Measurements from ENCODE around the gene MAJIN.

Gene MAJIN

DNA sequence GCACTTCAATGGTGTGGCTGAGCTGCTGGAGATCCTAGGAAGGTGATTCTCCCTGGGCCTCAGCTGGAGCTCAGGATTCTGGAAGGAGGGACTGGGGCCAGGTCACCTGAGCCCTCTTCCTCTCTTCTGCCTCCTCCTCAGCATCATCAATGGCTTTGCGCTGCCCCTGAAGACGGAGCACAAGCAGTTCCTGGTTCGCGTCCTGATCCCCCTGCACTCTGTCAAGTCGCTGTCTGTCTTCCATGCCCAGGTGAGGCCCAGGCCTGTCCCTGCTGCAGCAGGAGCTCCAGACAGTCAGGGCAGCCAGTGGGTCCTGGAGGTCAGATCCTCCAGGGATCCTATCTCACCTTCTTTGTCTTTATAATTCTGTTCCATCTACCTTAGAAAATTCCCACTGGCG, 41.6 kb downstream of the MAJIN start:
- no peak for DNase-seq

GRCh38 chr11:64929625-64930024, 42.3 kb downstream of the MAJIN start:
- DNase-seq, result no peak

DNA sequence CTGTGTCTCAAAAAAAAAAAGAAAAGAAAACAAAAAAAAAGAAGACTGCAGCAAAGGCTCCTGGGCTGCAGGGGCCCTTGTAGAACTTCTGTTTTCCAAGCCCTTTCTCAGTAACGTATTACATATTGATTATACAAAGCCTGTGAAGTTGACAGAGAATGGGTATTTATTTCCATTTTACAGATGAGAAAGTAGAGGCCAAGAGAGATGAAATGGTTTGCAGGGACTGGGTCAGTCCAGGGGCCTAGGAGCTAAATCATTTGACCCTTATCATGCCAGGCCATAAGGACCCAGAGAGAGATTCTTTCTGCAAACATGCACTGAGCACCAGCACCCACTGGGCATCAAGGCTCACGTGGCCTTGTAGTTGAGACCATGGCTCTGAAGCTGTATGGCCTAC, 43.0 kb downstream of the MAJIN start:
- no peak for DNase-seq

DNA sequence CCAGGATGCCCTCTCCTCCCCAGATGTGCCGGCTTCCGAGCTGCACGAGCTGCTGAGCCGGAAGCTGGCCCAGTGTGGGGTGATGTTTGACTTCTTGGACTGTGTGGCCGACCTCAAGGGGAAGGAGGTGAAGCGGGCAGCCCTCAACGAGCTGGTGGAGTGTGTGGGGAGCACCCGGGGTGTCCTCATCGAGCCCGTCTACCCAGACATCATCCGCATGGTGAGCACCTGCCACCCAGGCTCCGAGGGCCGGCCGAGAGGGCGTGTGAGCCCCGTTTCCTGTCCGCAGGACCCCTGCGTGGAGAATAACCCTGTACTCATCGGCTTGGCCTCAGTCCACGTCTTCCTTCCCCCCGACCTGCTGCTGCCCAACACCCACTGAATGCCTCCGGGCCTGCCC, 45.2 kb downstream of the MAJIN start:
- DNase-seq, result no peak

- DNase-seq, result no peak
Observed at GRCh38 chr11:64925536-64926436, 46.1 kb downstream of the MAJIN start.

- DNase-seq, result peak in 1 of 2 donors; percentile 22
Observed at GRCh38 chr11:64924910-64925284, 47.0 kb downstream of the MAJIN start.

DNA sequence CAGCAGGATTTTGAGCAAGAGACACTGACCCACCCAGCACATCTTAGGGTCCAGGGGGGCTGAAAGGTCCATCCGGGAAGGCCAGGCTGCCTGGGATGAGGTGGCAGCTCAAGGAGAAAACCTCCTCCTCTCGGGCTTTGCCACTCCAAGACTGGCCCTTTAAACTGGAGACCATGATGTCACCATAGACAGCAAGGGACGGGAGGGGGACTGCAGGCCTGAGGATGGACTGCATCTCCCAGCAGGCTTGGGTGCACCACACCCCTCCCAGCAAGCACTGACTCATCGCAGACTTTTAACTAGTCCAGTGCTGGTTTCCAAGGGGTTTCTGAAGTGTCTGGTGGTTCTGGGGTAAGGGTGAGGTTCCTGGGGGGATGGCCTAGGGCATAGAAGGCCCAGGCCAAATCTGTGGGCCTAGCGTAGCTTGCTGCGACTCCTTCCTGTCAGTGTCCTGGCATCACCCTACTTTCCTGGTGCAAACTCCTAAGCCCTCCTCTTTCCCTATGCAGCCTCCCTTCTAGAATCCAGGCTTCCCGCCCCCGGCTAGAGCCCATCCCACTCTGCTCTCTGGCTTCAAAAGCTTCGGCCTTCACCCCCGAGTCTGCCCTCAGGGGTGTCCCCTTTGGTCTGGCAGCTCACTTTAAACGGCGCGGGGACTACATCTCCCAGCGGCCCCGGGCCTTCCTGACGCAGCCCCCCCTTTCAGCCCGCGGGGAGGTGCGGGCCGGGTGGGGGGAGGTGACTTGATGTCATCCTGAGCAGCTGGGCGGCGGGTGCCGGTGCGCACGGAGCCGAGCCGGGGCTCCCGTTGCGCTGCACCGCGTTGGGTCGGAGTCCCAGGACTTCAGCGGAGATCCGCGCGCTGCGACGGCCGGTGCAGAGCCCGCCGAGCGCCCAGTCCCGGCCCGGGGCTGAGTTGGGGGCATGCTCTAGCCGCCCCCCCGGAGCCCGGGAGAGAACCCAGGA, 47.7 kb downstream of the MAJIN start, which contains the start of gene PPP2R5B:
Gene PPP2R5B (plus strand): TSS at position 746 of the 966 bp plus-strand sequence. CDS start 1,046 bp downstream, outside the sequence.
- DNase-seq, result peak; percentile 90

DNA sequence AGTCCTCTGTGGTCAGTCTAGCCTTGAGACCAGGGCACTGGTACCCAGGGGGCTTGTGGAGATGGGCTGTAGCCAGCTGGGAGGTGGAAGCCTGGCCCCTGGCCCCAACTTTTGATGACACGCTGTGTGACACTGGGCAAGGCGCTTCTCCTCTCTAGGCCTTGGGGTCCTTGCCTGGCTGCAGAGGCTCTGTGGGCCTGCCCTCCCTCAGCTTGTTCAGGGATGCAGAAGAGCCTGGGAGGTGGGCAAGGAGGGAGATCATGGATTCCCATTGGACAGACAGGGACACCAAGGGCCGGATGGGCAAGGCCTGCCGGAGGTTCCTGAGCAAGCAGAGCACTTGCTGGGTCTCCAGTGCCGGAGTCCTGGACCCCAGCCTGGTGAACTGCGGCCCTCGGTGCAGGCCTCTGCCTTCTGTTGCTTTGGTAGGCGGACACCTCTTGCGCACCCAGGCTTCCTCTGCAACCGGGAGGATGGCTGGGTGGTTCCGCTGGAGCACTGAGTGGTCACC, 48.7 kb downstream of the MAJIN start:
- DNase-seq, result no peak

DNA sequence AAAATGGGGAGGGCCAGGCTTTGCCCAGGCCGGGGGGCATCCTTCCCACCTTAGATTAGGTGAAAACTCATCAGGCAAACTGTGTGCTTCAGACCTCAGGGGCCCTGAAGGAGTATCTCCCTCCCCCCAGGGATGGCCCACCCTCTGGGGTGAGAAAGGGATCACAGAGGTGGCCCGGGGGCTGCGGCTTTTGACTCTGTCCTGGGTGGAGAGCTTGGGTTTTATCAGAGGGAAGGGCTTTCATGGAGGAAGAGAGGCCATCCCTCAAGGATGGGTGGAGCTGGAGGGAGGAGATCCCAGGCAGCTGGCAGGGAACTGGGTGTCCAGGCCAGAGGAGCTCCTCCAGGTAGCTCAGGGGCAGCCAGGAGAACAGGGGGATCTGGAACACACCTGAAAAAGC, 50.5 kb downstream of the MAJIN start:
- DNase-seq, result no peak

- DNase-seq, result no peak
Observed at GRCh38 chr11:64920124-64920523, 51.8 kb downstream of the MAJIN start.

GRCh38 chr11:64919627-64920026, 52.3 kb downstream of the MAJIN start:
- DNase-seq, result no peak

DNA sequence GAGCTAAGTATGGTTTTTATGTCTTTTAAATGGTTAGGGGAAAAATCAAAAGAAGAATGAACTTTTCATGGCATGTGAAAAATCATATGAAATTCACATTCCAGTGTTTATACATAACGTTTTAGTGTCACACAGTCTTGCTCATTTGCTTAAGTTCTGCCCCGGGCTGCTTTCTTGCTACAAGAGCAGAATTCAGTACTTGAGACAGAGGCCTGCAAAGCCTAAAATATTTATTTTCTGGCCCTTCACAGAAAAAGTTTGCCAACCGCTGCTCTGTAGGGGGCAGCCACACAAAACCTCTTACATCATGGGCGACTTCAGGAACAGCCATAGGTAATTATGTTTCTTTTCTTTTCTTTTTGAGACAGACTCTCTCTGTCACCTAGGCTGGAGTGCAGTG, 53.9 kb downstream of the MAJIN start:
- DNase-seq, result no peak

DNA sequence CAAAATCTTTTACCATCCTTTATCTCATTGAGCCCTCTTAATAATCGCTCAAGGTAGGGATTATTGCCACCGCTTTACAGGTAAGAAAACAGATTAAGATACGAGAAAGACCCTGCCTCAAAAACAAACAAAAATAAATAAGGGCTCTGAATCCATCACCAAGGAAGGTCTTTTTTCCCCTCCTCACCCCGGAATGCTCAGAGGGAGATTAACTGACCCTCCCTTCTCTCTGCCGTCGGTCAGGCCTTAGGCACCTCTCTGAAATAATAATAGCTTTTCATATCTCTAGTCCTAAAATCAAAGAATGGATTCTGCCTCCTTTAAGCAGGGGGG, 54.3 kb downstream of the MAJIN start:
- DNase-seq, result no peak

- DNase-seq, result peak; percentile 98 to 99
Observed at GRCh38 chr11:64916775-64917662, 54.9 kb downstream of the MAJIN start, which contains the start of gene ATG2A. TSS of gene ATG2A (minus strand) at chr11:64917209. CDS start at chr11:64917135, 74 bp downstream.

DNA sequence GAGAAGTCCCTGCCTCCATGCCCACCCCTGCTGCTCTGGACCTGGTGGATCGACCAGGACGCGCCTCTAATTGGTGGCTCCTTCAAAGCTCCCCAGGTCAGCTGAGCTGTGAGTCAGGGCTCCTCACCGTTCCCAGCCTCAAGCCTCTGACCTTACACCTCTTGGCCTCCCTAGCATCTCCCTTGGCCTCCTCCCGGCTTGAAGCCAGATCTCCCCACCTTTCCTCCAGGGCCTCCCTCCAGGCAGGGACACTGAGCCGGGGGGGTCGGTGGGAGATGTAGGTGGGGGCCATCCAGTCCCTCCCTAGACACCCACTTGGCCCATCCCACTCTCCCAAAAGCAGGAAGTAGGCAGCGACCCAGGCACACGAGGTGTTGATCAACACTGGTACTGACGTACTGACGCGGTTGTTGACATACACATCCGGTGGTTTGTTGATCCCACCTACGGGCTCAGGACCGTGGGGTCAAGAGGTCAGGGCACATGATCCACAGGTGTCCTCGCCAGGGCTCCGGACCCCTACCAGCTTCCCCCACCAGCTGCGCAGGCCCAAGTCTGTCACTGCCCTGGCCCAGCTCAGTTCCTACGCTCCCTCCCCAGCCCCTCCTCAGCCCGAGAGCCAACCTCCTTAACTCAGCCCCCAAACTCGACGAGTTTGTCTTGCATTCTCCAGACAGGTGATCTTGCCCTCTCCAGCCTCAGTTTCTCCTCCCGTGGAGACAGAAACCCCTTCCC, 55.7 kb downstream of the MAJIN start:
- DNase-seq, result peak in 1 of 2 donors; percentile 41

DNA sequence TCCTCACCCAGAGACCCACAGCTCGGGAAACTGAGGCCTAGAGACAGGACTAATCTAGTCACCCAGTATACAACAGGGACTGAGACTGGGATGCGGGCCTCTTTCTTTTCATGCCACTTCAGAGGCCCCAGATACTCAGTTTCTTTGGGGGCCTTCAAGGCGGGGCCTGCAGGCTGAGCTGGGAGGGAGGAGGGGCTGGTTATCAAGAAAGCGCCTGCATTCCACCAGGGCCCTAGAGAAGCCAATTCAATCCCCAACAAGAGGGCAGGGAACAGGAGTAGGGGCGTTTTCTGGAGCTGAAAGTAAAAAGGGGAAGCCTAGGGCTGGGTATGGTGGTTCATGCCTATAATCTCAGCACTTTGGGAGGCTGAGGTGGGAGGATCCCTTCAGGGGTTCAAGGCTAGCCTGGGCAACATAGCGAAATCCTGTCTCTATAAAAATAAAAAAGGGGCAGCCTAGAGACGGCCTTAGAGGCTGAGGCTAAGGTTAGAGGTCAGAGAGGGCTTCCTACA, 56.5 kb downstream of the MAJIN start:
- DNase-seq, result no peak

DNA sequence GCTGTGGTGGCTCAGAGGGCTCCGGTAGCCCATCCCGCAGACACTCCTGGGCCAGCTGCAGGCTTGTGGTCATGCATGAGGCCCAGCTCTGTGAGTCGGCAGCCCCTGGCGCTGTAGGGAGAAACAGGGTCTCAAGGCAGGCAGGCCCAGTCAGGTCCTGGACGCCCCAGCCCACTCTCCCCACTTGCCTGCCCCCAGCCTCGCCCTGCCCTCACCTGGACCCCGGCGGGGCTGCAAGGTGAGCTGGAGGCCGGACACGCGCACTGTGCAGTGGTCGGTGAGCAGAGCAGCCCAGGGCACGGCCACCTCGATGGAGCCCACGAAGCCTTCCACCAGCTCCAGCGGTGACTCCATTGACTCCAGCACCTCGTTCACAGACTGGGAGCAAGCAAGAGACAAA, 57.8 kb downstream of the MAJIN start:
- no peak for DNase-seq

- no peak for DNase-seq
Observed at GRCh38 chr11:64913171-64913727, 58.7 kb downstream of the MAJIN start.

GRCh38 chr11:64911689-64912088, 60.2 kb downstream of the MAJIN start:
- no peak for DNase-seq

DNA sequence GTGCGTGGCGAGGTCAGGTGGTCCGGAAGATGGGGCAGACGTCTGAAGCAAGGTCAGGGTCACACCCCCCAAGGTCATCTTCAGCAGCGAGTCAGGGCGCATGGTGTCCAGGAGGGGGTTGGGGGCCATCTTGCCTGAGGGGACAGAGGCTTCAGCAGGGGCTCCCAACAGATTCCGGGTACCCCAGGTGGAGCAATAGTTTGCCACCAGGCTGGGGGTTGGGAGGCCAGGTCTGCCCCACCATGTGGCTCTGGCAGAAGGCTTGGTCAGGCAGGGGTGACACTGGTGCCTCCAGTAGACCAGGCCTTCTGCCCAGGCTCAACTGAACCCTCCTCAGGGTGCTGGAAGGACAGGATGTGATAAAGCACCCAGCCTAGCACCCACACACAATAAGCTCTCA, 60.8 kb downstream of the MAJIN start:
- DNase-seq, result no peak

All from activated CD4-positive, alpha-beta T cell treated with anti-CD3 and anti-CD28 coated beads for 4 hours (primary cell).